PFSK-1 (cell line): ENCODE measurements around the gene GLS.

Source experiments
- FOXP2 ChIP-seq: optimal IDR thresholded peaks from 2 replicates; pipeline ENCODE3; 2011; ENCODE audit warnings: borderline replicate concordance, control low read depth, inconsistent platforms; ENCODE audit not compliant: insufficient read depth; ENCODE audit errors: extremely low read length, extremely low read depth
- POLR2AphosphoS5 ChIP-seq: IDR thresholded peaks from 2 replicates; pipeline ENCODE4 v1.6.1; 2012; ENCODE audit warnings: low read depth, mild to moderate bottlenecking, control low read depth, low read length, moderate library complexity
- SIN3A ChIP-seq: IDR thresholded peaks from 2 replicates; pipeline ENCODE4 v1.6.1; 2012; ENCODE audit warnings: mild to moderate bottlenecking, low read length, moderate library complexity, borderline replicate concordance; ENCODE audit not compliant: insufficient read depth
- TAF1 ChIP-seq: IDR thresholded peaks from 2 replicates; pipeline ENCODE4 v1.6.1; 2012; ENCODE audit warnings: low read length, control low read depth, borderline replicate concordance; ENCODE audit not compliant: insufficient read depth
- TF ChIP-seq, protein P1 (sequence below), 2 experiments: IDR thresholded peaks; 2 replicates each; pipeline versions ENCODE4 v1.6.1 to v1.8.0; 2011 to 2012; ENCODE audit warnings: low read depth in 2 of 2, low read length in 2 of 2, control low read depth in 1 of 2, inconsistent platforms in 1 of 2, mild to moderate bottlenecking in 1 of 2, moderate library complexity in 1 of 2; ENCODE audit not compliant: insufficient read depth in 1 of 2

DNA sequence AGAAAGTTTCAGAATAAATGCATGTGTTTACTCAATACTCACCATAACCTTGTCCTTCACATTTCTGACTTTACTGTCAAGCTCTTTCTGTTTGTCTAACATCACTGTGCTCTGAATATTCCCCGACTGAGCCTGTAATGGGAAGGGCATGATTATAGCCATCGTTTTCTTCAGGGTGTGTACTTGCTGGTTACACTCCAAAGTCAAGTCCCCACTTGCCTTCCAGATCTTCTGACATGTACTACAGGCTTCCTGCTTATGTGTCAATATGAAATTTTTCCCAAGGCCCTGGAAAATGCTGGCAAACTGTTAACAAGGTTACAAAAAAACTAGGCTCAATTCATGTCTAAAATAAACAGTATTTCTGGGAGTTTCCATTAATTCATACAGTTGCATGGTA lies 120.4 kb downstream of the GLS start:
- TF ChIP-seq POLR2AphosphoS5 (no peak), SIN3A (no peak), TAF1 (no peak), FOXP2 (no peak)
- TF ChIP-seq, protein P1, sequence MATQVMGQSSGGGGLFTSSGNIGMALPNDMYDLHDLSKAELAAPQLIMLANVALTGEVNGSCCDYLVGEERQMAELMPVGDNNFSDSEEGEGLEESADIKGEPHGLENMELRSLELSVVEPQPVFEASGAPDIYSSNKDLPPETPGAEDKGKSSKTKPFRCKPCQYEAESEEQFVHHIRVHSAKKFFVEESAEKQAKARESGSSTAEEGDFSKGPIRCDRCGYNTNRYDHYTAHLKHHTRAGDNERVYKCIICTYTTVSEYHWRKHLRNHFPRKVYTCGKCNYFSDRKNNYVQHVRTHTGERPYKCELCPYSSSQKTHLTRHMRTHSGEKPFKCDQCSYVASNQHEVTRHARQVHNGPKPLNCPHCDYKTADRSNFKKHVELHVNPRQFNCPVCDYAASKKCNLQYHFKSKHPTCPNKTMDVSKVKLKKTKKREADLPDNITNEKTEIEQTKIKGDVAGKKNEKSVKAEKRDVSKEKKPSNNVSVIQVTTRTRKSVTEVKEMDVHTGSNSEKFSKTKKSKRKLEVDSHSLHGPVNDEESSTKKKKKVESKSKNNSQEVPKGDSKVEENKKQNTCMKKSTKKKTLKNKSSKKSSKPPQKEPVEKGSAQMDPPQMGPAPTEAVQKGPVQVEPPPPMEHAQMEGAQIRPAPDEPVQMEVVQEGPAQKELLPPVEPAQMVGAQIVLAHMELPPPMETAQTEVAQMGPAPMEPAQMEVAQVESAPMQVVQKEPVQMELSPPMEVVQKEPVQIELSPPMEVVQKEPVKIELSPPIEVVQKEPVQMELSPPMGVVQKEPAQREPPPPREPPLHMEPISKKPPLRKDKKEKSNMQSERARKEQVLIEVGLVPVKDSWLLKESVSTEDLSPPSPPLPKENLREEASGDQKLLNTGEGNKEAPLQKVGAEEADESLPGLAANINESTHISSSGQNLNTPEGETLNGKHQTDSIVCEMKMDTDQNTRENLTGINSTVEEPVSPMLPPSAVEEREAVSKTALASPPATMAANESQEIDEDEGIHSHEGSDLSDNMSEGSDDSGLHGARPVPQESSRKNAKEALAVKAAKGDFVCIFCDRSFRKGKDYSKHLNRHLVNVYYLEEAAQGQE (IDR thresholded peaks at IDR 0.05; ENCODE audit: insufficient read depth in 1 of 2, low read depth in 2 of 2, low read length in 2 of 2): no peak
